ENCODE measurements around the gene VASH2. TPM values are rescaled to one million over a fixed set of nuclear protein-coding genes. Genes with fewer than 3 reads are reported as not detected.

The VASH2 gene
- total RNA-seq, 4 donors from 2014 or later = 0.85 to 1.7 (median 1.1) TPM; not detected in 1

DNA sequence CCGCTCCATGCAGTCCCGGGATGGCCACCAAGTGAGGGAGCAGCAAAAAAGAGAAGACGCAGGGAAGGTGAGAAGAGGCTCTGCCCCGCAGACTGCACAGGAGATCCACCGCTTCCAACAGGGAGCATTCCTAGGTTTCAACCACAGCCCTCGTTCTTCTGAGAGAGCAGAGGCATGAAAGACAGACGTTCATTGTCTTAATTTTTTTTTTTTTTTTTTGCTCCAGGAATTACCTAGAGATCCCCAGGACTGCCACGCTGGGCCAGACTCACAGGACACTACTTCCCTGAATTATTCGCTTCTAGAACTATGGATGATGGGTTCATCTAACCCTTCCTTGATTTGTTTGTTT is 33.2 kb upstream of the VASH2 start:
- no peak for TF ChIP-seq POLR2A (IDR thresholded peaks at IDR 0.05)
- TF ChIP-seq, protein P1, sequence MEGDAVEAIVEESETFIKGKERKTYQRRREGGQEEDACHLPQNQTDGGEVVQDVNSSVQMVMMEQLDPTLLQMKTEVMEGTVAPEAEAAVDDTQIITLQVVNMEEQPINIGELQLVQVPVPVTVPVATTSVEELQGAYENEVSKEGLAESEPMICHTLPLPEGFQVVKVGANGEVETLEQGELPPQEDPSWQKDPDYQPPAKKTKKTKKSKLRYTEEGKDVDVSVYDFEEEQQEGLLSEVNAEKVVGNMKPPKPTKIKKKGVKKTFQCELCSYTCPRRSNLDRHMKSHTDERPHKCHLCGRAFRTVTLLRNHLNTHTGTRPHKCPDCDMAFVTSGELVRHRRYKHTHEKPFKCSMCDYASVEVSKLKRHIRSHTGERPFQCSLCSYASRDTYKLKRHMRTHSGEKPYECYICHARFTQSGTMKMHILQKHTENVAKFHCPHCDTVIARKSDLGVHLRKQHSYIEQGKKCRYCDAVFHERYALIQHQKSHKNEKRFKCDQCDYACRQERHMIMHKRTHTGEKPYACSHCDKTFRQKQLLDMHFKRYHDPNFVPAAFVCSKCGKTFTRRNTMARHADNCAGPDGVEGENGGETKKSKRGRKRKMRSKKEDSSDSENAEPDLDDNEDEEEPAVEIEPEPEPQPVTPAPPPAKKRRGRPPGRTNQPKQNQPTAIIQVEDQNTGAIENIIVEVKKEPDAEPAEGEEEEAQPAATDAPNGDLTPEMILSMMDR (IDR thresholded peaks at IDR 0.05) = no peak
- H3K4me3 ChIP-seq = no peak overlapping the region
- no peak for DNase-seq
- H3K9me3 ChIP-seq = no peaks in the 10 kb centered on the region
- no peaks in the 10 kb centered on the region for H3K27me3 ChIP-seq
- no peaks in the 10 kb centered on the region for H3K36me3 ChIP-seq
- H3K4me1 ChIP-seq = no peaks in the 10 kb centered on the region
- H3K27ac ChIP-seq = no peak overlapping the region

DNA sequence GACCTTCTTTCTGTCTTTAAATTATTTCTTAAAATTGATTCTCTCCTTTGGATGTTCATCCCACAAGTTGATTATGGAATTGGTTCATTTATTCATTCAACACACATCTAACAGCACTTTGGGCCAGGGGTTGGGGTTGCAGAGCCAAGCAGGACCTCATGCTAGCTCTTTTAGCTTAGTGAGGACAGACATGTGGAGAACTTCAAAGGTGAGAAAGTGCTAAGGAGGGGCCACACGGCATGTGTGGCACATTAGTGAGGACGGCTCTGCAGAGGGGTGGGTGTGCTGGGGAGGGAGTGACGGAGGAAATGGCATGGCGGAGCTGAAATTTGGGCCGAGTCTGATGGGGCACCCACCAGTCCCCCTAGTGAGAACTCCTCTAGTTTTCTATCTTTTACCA is 32.5 kb upstream of the VASH2 start:
- Histone ChIP-seq H3K4me3 (no peak overlapping the region), H3K4me1 (no peaks in the 10 kb centered on the region), H3K9me3 (no peaks in the 10 kb centered on the region), H3K36me3 (no peaks in the 10 kb centered on the region), H3K27me3 (no peaks in the 10 kb centered on the region), H3K27ac (no peak overlapping the region)
- DNase-seq = no peak
- TF ChIP-seq, protein P1 (IDR thresholded peaks at IDR 0.05) = no peak
- no peak for TF ChIP-seq POLR2A (IDR thresholded peaks at IDR 0.05)

DNA sequence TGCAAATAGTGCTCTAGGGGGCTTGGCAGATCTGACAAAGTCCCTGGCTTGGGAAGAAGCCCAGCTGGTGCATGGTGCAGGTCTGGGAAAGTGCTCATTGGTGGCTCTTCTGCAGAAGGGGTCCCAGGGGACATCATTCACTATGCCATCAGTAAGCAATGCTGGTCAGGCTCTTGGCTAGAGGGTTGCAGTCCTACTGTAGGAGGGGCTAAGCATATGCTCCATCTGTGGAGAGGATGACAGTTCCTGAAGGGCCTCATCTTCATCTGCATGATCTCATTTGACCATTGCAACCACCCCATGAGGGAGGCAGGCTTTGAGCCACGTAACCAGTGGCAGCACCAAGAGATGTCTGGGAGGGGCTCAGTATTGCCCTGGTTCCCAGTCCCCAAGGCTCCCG is 31.5 kb upstream of the VASH2 start:
- Histone ChIP-seq H3K27me3 (no peaks in the 10 kb centered on the region), H3K36me3 (no peaks in the 10 kb centered on the region), H3K4me1 (no peaks in the 10 kb centered on the region), H3K4me3 (no peak overlapping the region), H3K9me3 (no peaks in the 10 kb centered on the region), H3K27ac (no peak overlapping the region)
- no peak for DNase-seq
- TF ChIP-seq POLR2A (IDR thresholded peaks at IDR 0.05) = no peak

DNA sequence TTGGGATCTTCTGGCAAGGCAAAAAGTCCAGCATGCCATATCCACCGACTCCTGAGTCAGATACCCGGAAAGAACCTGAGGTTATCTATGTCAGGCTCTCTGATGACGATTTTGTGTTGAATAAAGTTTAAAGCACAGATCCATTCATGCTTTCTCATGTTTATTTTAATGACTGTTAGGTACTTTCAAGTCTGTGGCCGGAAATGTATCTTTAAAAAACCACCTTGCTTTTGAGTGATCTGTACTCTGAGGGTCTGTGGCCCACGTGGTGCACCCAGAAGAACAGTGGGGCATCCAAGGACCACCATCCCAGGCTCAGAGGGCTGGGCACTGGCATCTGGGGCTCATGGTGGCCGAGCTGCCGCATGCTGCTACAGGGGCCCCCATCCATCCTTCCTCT is 30.1 kb upstream of the VASH2 start:
- no peak overlapping the region for H3K27ac ChIP-seq
- no peak for DNase-seq

DNA sequence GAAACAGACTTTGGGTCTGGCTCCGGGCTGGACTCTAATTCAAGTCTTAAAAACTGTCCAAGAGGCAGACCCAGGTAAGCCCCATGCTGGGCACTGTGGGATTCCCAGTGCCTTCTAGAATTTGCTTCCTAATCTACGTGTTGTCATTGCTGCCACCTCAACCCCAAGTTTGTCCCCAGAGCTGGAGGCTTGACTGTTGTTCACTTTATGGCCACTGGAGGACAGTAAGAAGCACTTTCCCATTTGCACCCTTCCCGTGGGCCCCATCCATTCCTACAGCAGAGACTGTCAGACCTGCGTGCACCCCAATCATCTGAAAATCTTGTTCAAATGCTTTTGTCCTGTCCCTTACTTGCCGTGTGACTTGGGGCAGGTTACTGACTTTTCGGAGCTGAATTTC is 29.4 kb upstream of the VASH2 start:
- Histone ChIP-seq H3K4me3 (no peak overlapping the region), H3K27ac (no peak overlapping the region), H3K27me3 (no peaks in the 10 kb centered on the region), H3K4me1 (no peaks in the 10 kb centered on the region), H3K9me3 (no peaks in the 10 kb centered on the region), H3K36me3 (no peaks in the 10 kb centered on the region)
- TF ChIP-seq, protein P1 (IDR thresholded peaks at IDR 0.05) = peak in 4 of 6 experiments; percentile 20 to 33 (median 26)
- TF ChIP-seq POLR2A (IDR thresholded peaks at IDR 0.05) = no peak
- DNase-seq = no peak

More for the DNA sequence above, 30.1 kb upstream of the VASH2 start:
- no peaks in the 10 kb centered on the region for H3K36me3 ChIP-seq
- TF ChIP-seq, protein P1 (IDR thresholded peaks at IDR 0.05) = no peak
- TF ChIP-seq POLR2A (IDR thresholded peaks at IDR 0.05) = no peak
- H3K9me3 ChIP-seq = no peaks in the 10 kb centered on the region
- H3K27me3 ChIP-seq = no peaks in the 10 kb centered on the region
- H3K4me1 ChIP-seq = no peaks in the 10 kb centered on the region
- no peak overlapping the region for H3K4me3 ChIP-seq

DNA sequence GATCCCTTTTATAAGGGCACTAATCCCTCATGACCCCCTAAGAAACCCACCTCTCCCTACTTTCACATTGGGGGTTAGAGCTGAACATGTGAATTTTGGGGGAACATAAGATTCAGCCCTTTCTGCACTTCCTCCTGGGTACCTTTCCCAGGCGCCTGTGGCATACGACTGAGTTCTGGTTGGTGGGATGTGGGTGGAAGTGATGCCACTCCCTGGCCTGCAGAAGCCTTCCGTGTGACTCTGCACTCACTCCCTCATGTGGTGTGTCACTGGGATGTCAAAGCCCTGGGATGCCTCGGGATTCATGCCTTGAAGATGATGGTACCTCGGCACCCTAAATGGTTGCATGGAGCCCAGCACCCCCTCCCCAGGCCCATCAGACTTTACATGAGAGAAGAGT is 28.3 kb upstream of the VASH2 start:
- no peaks in the 10 kb centered on the region for H3K9me3 ChIP-seq
- no peaks in the 10 kb centered on the region for H3K27me3 ChIP-seq
- no peak overlapping the region for H3K4me3 ChIP-seq
- TF ChIP-seq POLR2A (IDR thresholded peaks at IDR 0.05) = no peak
- TF ChIP-seq, protein P1 (IDR thresholded peaks at IDR 0.05) = no peak
- DNase-seq = no peak
- no peaks in the 10 kb centered on the region for H3K4me1 ChIP-seq
- H3K36me3 ChIP-seq = no peaks in the 10 kb centered on the region
- H3K27ac ChIP-seq = no peak overlapping the region

Data from Peyer's patch (tissue), 4 donors.